ENCODE results near the gene SLC34A3. TPM values are rescaled to one million over a fixed set of nuclear protein-coding genes. Genes with fewer than 3 reads are reported as not detected.

The SLC34A3 gene
- total and polyA plus RNA-seq, 2 of the 8 experiments (the other 6 are each of a cell fraction or from before 2014, with no cell fraction given) = 0.08 TPM; not detected in 1

DNA sequence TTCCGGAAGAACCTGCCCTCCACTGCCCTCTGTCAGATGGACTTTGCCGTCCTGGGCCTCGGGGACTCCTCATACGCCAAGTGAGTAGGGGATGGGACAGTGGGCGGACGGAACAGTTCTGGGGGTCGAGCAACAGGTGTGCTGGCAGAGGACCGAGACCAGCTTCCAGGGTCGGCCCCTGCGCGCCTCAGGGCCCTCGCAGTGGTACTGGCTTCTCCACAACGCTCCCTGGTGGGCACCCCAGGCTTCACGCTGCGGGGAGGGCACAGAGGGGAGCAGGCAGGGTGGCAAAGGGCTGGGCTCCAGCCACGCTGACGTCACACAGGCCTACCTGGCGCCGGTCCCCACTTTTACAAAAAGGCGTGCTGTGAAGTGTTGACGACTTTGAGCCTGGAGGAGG, 18.2 kb upstream of the SLC34A3 start:
- no peak overlapping the region for H3K56ac ChIP-seq (replicated peaks; ENCODE audit: insufficient read length, low read depth, low read length)
- 0 out of 4 replicates have a peak, but pooled peaks cover 0 to 1% of the 10 kb centered on the region in 2 experiments for H3K79me2 ChIP-seq (ENCODE audit: control insufficient read depth in 1 of 2, insufficient read depth in 2 of 2, low read length in 2 of 2)
- H2BK12ac ChIP-seq (ENCODE audit: low read depth, low read length) = no peak overlapping the region
- no peak overlapping the region for H3K4ac ChIP-seq (replicated peaks; ENCODE audit: insufficient read length, low read depth, low read length)
- no peaks in the 10 kb centered on the region for H3K23me2 ChIP-seq (ENCODE audit: low read depth, low read length)
- no peak for TF ChIP-seq BCL11A (IDR thresholded peaks at IDR 0.05; ENCODE audit: low read depth in 2 of 2, low read length in 2 of 2)
- TF ChIP-seq POLR2AphosphoS5 (IDR thresholded peaks at IDR 0.05; ENCODE audit: low read depth, low read length) = no peak
- no peak for TF ChIP-seq CBX5 (IDR thresholded peaks at IDR 0.05; ENCODE audit: low read depth, low read length)
- no peak overlapping the region for H3K27ac ChIP-seq (ENCODE audit: low read depth, low read length)
- no peak overlapping the region for H2BK120ac ChIP-seq (replicated peaks; ENCODE audit: low read depth, low read length)
- 91% methylated on average over 17 of the region's 21 CpGs; no CpG with 5 or more reads in 1 of the 2 experiments for WGBS, 2 experiments (ENCODE audit: extremely low coverage in 1 of 2, insufficient coverage in 1 of 2, insufficient read length in 1 of 2, insufficient replicate concordance in 2 of 2, low coverage in 1 of 2, low lambda C conversion rate in 2 of 2, missing lambda C conversion rate in 1 of 2)
- no peak overlapping the region for H2AK5ac ChIP-seq (ENCODE audit: low read depth, low read length)
- no peak overlapping the region for H2BK5ac ChIP-seq (ENCODE audit: low read depth, low read length)
- CTCF ChIA-PET (ENCODE audit: partially characterized antibody) = interaction anchor here (0.9 to 4.0 kb wide), 9 partner anchors 9 to 142 kb away, joined by 3 to 31 read pairs (median 4); partner anchors contain the start of genes ANAPC2, CYSRT1, RNF208 and RNF224
- H3K4me1 ChIP-seq (replicated peaks in 1 of 4; ENCODE audit: control insufficient read depth in 3 of 4, insufficient read depth in 4 of 4, low read length in 3 of 4) = peaks cover 0 to 5% (median 3%) of the 10 kb centered on the region in 4 experiments; a peak in 5 of 7 replicates
- H4K91ac ChIP-seq (replicated peaks; ENCODE audit: insufficient read length, low read length) = no peak overlapping the region
- H3K36me3 ChIP-seq (ENCODE audit: control insufficient read depth in 2 of 4, insufficient read depth in 4 of 4, low read length in 3 of 4) = peaks cover 0 to 22% (median 9%) of the 10 kb centered on the region in 4 experiments; a peak in 7 of 8 replicates
- H3K9me3 ChIP-seq (ENCODE audit: insufficient read depth in 2 of 2, low read depth in 1 of 2, low read length in 1 of 2) = no peaks in the 10 kb centered on the region
- H3K18ac ChIP-seq (ENCODE audit: extremely low read depth, low read length) = no peak overlapping the region
- no peak overlapping the region for H4K5ac ChIP-seq (ENCODE audit: insufficient read length, low read depth, low read length)
- no peak overlapping the region for H2BK20ac ChIP-seq (ENCODE audit: low read length)
- no peak overlapping the region for H2AFZ ChIP-seq (ENCODE audit: low read length)
- no peak overlapping the region for H3K23ac ChIP-seq (ENCODE audit: insufficient read length)
- no peak overlapping the region for H4K8ac ChIP-seq (ENCODE audit: extremely low read depth, insufficient read depth, low read length)
- H4K20me1 ChIP-seq (replicated peaks in 1 of 2; ENCODE audit: control insufficient read depth in 1 of 2, insufficient read depth in 2 of 2, low read length in 2 of 2) = peaks cover 0 to 12% of the 10 kb centered on the region in 2 experiments
- H3K79me1 ChIP-seq (ENCODE audit: low read depth, low read length) = no peaks in the 10 kb centered on the region; the same call in 1 of the 2 replicates
- no peaks in the 10 kb centered on the region for H3K27me3 ChIP-seq (replicated peaks in 1 of 4; ENCODE audit: control insufficient read depth in 3 of 4, extremely low read depth in 1 of 4, insufficient read depth in 3 of 4, low read length in 3 of 4)
- no peak overlapping the region for H3K4me3 ChIP-seq (ENCODE audit: extremely low read depth in 1 of 4, insufficient read depth in 2 of 4, low read depth in 3 of 4, low read length in 4 of 4)
- POLR2A ChIA-PET (ENCODE audit: partially characterized antibody) = interaction anchor here (0.7 to 69.9 kb wide), 10 partner anchors 7 to 99 kb away, joined by 3 to 1462 read pairs (median 4); partner anchors contain the start of genes ANAPC2, CYSRT1, NELFB and RNF208
- H3K9ac ChIP-seq (replicated peaks in 1 of 4; ENCODE audit: extremely low read depth in 1 of 4, low read depth in 3 of 4, low read length in 3 of 4) = no peak overlapping the region
- no peak for FAIRE-seq
- no peak for DNase-seq (ENCODE audit: low read depth in 1 of 2, low spot score in 2 of 2)
- H3K4me2 ChIP-seq (ENCODE audit: insufficient read depth in 1 of 2, low read depth in 2 of 2, low read length in 2 of 2) = no peak overlapping the region
- H3K14ac ChIP-seq (ENCODE audit: insufficient read length) = no peak overlapping the region
- no peak overlapping the region for H2BK15ac ChIP-seq (ENCODE audit: low read length)

Data from H1 (cell line).